Stimulated activated CD4-positive, alpha-beta T cell treated with anti-CD3 and anti-CD28 coated beads, Interleukin-4, amount 100 ng/mL, for 48 hours (primary cell): ENCODE results near the gene KIAA1671.
"Not testable (repeated sequence)": the region's sequence is repeated elsewhere in the genome, so short reads cannot be mapped to it uniquely, and the experiment has no call there.

Experiments
- DNase-seq, 2 donors: peaks; one replicate each; pipeline ENCODE4 v3.0.0-alpha.2; 2020; ENCODE audit warnings: low read depth in 2 of 2

Gene KIAA1671

DNA sequence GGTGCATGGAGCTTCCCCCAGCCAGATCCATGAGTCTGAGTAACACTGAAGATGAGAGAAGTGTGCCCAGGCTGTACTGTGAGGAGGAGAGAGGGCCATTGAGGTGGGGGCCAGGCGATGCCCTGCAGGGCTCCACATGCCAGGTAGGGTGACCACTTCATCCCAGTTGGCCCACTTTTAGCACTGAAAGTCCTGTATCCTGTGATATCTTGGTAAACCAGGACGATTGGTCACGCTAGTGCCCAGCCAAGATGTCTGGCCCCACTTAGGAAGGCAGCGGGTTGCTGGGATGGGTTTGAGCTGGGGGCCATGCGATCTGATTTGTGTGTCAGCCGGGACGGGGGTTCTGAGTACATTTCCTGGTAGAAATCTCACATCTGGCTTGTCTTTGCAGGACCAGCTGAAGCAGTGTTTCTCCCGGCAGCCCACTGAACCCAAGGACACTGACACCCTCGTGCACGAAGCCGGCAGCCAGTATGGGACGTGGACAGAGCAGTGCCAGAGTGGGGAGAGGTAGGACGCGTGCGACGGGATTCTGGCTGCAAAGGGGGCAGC, 218.0 kb downstream of the KIAA1671 start:
- DNase-seq = no peak

DNA sequence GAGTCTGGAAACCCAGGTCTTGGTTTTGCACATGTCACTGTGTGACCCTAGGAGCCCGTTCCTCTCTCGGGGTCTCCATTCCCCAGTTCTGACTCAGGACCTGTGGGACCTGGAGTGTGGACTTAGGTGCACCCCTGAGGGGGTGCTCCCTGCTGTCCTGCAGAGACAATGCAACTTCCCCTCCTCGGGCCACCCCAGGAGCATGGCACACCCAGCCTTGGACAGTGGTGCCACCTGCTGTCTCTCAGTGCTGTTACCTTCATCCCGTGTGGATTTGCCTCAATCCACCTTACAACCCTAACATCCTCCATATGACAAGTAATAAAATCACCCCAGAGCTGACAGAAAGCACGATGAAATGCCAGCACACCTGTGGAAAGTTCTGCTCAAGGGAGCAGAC, 219.6 kb downstream of the KIAA1671 start:
- DNase-seq = peak; percentile 3 to 14

DNA sequence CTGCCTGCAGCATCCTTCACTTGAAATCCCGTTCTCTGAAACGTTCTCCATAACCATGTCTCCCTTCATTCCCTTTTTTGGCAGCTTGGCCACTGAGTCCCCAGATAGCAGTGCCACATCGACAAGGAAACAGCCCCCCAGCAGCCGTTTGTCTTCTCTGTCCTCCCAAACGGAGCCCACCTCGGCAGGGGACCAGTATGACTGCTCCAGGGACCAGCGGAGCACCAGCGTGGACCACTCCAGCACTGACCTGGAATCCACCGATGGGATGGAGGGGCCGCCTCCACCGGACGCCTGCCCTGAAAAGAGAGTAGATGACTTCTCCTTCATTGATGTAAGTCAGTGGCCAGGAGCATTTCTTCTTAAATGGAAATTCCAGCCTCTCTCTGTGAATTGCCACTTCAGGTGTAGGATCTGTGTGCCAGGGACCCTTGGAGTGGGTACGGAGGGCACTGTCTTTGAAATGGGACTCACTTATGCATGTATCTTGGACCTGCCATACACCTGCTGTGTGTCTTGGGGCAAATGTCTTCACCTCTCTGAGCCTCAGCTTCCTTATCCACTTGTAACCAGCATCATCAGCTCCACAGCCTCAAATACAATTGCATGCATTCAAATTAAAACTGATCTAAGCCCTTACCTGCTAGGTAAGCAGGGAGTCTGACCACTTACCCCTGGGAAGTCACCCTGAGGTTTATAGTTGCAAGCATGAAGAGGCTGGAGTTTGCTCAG, 221.8 kb downstream of the KIAA1671 start:
- DNase-seq = no peak

DNA sequence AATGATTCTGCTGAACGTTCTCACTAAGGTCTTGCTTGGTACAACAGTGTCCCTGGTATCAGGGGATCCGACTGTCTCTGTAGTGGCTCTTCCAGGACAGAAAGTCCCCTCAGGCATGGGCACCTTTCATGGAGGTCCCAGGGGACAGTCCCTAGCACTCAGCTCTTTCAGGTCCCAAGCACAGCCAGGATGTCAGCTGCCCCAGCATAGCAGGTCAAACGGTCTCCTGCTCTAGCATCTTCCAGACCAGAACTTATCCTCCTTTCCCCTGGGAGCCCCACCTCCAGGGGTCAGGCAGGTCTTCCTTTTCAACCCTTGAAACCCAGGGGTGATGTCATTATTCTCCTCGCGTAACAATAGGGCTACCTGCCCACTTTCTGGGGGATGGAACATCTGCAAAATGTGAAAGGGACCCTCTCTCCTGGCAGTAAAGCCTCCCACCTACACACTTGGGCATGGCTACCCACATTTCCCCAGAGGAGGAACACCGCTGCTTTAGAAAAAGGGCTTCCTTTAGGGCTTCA, 222.4 kb downstream of the KIAA1671 start:
- DNase-seq = no peak

DNA sequence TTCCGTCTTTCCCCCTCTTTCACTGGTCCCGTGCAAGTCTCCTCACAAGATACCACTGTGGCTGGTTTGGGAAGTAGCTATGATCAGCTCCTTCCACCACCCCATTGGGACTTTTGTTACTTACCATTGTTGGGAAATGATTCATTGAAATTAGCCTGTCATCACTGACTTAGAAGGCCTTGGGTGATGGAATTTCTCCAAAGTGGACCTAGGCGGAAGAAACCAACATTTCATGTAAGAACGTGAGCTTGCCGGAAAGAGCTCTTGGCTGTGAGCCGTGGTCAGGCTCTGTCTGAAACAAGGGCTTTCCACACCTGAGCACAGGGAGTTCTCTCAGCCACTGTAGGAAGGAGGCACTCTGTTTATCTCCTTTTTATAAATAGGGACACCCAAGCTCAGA, 223.7 kb downstream of the KIAA1671 start:
- DNase-seq = no peak

DNA sequence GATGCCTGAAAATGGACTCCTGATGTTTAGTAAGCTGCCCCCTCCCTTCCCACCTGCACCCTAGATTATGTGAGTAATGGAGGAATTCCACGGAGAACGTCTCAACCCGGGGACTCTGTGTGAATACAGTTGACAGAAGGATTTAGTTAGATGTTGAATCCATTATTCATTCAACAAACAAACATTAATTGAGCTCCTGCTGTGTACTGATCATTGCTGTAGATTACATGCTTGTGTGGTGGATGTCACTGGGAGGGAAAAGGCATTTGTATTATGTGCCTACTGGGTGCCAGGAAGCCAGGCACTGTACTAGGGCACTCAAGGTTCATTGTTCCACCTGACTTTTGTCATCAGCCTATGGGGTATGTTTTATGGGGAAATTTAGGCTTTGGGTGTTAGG, 224.3 kb downstream of the KIAA1671 start:
- DNase-seq = no peak

DNA sequence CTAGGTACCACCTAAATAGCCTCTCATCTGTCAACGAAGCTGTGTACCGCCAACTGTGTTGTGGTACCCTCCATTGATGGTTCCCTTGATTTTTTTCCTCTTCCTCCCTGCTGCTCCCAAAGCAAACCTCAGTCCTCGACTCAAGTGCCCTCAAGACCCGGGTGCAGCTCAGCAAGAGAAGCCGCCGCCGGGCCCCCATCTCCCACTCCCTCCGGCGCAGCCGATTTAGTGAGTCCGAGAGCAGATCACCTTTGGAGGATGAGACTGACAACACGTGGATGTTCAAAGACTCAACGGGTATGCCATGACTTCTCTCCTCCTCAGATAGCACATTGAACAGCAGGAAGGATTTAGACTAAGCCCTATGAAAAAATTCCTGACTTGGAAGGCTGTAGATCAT, 224.7 kb downstream of the KIAA1671 start:
- no peak for DNase-seq

DNA sequence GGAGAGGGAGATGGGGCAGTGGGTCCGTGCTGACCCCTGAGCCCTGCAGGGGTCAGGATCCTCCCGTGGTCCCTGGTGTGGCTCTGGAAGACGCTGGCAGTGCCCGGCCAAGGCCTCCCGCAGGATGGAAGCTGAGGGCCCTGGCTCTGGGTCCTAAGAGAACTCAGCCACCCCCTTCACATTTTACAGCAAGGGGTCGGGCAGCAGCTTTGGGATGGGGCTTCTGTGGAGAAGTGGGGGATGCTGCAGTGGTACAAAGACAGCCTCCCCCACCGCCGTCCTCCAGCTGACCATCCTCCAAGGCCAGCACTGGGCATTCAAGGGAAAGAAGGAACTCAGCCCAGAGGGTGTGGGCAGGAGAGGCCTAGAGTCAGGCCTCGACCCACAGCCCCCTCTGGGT, 225.4 kb downstream of the KIAA1671 start:
- DNase-seq = no peak

DNA sequence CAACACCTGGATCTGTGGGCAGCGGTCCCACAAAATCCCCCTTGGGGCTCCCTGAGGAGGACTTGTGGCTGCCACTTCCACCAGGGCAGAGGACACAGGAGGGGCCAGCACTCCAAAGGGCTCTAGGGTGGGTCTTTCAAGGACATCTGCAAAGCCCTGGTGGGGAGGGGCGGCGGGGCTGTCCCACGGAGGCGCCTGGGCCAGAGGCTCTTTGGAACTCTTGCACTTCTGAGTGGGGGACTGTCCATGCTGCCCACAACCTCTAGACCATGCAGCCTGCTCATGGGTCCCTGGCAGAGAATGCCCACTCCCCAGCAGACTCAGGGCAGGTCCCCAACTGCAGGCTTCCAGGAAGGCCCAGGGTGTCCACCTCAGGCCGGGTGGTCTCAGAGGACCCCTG, 225.8 kb downstream of the KIAA1671 start:
- not testable (repeated sequence) for DNase-seq

DNA sequence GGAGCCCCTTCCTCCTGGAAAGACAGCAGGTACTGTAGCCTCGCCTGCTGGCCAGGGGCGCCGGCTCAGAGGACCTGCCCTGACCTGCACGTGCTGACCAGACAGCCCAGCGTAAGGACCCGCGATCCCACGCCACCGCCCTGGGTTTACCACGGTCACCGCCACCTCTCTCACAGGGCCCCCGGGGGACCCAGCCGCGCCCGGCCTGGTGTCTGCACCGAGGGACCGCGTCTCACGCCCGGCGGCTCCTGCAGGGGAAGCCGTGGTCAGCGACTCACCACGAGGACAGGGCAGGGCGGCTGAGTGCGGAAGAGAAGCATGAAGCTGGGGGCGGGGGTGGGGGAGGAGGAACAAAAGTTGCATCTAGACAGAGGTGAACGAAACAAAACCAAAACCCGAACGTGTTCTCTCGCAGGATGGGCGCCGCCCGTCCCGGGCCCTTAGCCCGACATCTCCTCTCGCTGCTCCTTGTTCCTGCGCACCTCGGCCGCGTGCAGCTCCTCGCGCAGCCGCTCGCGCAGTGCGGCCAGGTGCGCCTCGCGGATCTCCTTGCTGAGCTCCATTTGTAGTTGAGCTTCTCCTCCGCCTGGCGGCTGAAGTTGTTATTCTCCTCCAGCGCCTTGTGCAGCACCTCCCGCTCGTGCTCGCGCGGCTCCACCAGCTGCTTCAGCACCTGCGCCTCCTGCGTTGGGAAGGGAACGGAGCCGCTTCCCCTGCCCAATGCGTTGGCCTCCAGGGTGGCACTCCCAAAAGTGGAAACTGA, 226.5 kb downstream of the KIAA1671 start:
- not testable (repeated sequence) for DNase-seq

DNA sequence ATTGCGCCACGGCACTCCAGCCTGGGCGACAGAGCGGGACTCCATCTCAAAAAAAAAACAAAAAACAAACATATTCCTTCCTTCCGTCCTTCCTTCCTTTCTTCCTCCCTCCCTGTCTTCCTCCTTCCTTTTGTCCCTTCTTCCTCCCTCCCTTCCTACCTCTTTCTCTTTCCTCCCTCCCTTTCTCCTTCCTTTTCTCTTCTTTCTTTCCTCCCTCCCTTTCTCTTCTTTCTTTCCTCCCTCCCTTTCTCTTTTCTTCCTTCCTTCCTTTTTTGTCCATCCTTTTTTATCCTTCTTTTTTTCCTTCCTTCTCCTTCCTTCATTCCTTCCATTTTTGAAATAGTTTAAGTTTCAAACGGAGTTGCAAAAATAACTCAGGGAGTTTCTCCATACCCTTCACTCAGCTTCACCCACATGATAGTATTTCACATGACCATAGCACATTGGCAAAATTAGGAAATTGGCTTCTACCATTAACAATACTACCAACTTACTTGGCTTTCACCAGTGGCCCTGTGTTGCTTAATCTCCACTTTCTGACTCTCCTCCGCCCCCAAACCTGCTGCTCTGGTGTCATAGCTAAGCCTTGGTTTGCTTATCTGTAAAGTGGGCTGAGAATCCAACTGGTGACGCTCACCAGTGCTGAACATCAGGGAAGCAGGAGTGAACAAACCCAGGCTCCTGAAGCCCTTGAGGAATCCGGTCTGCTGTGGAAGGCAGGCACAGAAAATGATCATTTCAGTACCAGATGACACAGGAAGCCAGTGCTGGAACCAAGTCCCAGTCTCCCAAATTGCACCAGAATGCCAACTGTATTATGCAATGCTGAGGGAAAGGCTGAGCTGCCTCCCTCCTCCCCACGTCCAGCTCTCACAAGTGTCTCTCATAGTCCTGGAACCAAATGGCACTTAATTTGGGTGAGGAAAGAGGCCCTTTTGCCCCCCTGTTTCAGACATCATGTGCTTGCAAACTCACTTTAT, 229.9 kb downstream of the KIAA1671 start:
- DNase-seq = no peak

DNA sequence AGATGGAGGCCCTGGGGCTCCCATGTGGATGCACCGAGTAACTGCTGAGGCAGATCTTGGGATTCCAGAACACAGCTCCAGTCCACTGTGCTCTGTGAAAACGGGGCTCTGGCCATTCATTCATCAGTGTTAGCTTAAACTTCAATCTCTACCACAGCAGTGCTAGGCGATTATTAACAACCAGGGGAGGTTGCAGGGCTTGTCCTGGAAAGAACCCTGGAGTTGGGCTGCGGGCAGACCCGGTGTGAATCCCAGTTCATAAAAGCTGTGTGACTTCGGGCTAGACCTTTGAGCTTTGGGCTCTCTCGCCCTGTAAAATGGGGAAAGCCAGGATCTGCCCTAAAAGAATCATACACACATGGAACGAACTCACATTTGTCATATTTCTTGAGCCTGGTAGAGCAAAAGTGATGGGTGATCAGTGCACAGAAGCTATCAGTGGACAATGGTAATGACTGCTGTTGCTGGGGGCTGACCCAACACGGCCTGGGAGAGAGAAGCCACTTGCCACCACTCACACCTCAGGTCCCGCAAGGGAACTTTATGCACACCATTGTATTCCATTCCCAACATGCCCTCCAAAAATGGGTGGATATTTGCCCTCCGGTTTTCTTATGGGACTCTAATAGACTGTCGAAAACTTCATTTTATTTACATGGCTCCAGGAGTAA, 231.6 kb downstream of the KIAA1671 start:
- no peak for DNase-seq

DNA sequence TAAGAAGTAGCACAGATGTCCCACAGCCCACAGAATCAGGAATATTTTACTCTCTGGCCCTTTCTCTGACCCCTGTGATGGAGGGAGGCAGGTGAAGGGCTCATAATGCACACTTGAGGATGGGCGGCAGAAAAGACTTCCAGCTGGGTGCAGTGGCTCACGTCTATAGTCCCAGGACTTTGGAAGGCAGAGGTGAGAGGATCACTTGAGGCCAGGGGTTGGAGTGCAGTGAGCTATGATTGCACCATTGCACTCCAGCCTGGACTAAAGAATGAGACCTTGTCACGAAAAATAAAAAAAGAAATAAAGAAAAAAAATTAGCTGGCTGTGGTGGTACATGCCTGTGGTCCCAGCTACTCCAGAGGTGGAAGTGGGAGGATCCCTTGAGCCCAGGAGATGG, 233.6 kb downstream of the KIAA1671 start:
- no peak for DNase-seq

DNA sequence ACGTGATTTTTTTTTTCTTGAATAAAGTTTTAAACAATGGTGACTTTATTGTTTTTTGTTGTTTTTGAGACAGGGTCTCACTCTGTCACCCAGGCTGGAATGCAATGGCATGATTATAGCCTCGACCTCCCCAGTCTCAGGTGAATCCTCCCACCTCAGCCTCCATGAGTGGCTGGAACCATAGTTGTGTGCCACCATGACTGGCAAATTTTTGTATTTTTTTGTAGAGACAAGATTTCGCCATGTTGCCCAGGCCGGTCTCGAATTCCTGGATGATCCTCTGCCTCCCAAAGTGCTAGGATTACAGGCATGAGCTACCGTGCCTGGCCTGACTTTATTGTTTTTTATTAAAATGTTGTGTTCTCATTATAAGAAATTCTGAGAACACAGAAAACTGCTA, 235.0 kb downstream of the KIAA1671 start:
- DNase-seq = no peak

DNA sequence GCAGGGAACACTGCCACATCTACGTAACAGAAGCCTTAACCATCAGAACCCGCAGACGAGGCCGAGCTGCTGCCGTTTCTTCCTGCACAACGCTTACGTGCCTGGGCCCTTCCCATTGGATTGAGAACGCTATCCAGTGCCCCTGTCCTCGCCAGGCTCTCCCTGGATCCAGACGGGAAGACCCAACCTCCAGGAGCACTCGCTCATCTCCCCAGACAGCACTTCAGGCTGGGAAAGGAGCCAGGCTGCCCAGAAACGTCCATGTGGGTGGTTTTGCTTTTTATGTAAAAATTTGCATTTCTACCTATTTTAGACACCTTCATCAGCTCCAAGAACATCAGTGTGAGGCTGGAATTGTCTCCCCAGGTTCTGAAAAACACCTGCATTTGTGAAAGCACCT, 239.9 kb downstream of the KIAA1671 start:
- DNase-seq = no peak

DNA sequence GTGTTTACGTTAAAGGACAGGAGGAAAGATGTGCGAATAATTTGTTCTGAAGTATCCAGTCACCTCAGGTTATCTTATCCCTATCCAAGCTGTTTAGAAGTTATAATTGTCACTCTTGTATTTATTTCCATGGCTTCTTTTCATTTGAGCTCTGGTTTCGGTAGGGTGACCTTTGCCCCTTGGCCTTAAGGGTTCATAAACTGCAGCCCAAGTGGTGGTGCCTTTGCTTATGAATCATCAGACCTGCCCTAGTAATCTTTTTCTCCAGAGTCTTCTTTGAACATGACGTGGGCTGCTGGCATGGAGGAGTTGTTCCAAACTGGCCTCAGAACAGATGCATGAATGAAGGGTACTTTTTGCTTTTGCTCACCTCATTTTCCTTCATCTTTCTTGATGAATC, 240.6 kb downstream of the KIAA1671 start:
- no peak for DNase-seq

DNA sequence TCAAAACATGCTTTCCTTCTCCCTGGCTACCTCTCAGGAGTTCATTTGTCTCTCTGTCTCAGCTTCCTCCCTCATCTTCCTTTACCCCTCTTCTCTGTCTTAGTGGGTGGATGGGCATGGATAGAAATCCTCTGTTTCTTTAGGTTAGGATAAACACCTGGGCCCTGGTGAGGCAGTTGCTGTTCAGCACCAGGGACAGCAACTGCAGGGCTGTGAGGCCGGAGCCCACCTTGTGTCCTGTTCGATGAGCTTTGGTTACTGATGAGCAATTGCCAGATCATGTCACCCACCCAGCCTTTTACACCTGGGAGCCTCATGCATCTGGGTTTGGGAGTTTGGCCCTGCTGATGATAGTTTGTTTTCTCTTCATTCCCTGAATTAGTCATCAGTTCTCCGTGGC, 241.0 kb downstream of the KIAA1671 start:
- DNase-seq = no peak

DNA sequence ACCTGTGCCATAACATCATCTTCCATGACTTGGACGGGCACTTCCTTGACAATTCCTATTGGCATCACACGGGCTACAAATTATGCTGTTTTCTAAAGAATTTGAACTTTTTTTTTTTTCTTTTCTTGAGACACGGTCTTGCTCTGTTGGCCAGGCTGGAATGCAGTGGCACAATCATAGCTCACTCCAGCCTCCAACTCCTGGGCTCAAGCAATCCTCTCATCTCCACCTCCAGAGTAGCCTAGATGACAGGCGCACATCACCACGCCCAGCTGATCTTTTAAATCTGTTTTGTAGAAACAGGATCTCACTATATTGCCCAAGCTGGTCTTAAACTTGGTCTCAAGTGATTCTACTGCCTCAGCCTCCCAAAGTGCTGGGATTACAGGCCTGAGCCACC, 243.8 kb downstream of the KIAA1671 start:
- no peak for DNase-seq

DNA sequence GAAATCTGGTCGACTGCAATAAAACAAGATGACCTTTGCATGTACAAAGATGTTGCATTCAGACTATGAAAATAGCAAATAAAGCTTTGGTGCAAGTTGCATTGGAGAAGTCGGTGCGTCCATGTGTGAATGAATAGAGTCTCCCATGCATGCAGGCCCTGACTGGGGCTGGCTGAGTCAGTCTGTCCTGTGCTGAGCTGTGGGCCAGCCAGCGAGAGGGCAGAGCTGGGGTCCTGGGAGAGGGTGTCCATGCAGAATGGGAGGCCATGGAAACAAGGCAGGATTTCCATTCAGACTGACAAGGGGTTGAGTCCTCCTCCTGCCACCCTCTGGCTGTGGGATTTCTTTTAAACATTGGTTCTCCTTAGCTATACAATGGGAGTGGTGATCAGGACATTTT, 244.8 kb downstream of the KIAA1671 start:
- DNase-seq = no peak

DNA sequence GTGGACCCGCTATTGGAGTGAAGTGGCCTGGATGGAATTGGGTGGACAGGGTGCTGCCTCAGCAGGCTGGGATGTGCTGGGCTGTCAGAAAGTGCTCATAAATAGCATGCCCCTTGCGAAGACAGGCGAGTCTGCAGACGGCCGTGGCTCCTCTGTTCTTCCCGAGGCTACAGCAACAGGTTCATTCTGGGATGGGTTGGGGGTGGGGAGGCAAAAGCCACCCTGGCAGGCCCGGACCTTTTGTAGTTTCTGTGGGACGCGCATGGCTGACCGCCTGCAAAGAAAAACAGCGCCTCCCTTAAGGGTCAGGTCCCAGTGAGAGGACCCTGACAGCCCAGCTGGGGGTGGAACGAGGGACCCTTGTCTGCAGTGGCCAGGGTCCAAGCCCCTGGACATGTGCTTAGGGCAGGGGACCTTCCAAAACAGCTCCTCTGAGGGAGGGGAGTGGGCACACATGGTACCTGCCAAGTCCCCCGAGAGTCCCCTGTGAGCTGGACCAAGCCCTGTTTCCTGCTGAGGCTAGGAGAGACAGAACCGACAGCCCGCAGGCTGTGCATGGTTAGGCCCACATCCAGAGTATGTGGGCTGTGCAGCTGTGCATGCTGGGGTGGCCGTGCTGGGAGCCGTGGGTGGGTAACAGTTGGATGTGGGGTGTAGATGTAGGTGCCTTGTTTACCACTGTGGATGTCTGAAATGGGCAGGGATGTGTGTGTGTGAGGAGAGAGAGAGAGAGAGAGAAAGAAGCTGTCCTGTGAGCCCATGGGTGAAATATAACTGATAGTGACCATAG, 247.4 kb downstream of the KIAA1671 start, which contains the start of gene CRYBB3:
Gene CRYBB3, plus strand, starts transcription at position 128 of the 790 bp plus-strand sequence. CDS start 1,539 bp downstream, outside the sequence.
- DNase-seq = no peak
